ENCODE measurements around the gene THOC2. TPM values are rescaled to one million over a fixed set of nuclear protein-coding genes. Genes with fewer than 3 reads are reported as not detected.
"Not testable (repeated sequence)": the region's sequence is repeated elsewhere in the genome, so short reads cannot be mapped to it uniquely, and the experiment has no call there.

THOC2 gene
- total RNA-seq, 1 donor from 2014 or later, result 33.5 TPM

DNA sequence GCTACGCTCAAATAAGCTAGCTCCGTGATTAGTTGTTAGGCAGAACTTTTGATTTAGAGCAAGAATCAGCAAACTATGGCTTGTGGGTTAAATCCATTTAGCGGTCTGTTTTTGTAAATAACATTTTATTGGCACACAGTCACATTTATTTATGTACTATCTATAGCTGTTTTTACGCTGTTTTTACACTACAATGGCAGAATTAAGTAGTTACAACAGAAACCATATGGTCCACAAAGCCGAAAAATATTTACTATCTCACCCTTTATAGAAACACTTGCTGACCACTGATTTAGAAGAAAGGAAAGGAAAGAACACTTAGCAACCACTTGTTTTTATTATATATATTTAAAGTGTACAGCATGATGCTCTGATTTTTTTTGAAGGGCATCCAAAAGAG lies 41.1 kb downstream of the THOC2 start:
- no peak overlapping the region for H3K27ac ChIP-seq
- H3K9me3 ChIP-seq, result no peaks in the 10 kb centered on the region
- no peak overlapping the region for H3K4me3 ChIP-seq
- H3K27me3 ChIP-seq, result no peaks in the 10 kb centered on the region
- TF ChIP-seq, protein P1, sequence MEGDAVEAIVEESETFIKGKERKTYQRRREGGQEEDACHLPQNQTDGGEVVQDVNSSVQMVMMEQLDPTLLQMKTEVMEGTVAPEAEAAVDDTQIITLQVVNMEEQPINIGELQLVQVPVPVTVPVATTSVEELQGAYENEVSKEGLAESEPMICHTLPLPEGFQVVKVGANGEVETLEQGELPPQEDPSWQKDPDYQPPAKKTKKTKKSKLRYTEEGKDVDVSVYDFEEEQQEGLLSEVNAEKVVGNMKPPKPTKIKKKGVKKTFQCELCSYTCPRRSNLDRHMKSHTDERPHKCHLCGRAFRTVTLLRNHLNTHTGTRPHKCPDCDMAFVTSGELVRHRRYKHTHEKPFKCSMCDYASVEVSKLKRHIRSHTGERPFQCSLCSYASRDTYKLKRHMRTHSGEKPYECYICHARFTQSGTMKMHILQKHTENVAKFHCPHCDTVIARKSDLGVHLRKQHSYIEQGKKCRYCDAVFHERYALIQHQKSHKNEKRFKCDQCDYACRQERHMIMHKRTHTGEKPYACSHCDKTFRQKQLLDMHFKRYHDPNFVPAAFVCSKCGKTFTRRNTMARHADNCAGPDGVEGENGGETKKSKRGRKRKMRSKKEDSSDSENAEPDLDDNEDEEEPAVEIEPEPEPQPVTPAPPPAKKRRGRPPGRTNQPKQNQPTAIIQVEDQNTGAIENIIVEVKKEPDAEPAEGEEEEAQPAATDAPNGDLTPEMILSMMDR (IDR thresholded peaks at IDR 0.05), result no peak
- H3K36me3 ChIP-seq, result no peaks in the 10 kb centered on the region
- no peak for DNase-seq (ENCODE audit: low spot score in 2 of 2)
- intact Hi-C loops (cut with DNase I), result no loop called here
- no peaks in the 10 kb centered on the region for H3K4me1 ChIP-seq

DNA sequence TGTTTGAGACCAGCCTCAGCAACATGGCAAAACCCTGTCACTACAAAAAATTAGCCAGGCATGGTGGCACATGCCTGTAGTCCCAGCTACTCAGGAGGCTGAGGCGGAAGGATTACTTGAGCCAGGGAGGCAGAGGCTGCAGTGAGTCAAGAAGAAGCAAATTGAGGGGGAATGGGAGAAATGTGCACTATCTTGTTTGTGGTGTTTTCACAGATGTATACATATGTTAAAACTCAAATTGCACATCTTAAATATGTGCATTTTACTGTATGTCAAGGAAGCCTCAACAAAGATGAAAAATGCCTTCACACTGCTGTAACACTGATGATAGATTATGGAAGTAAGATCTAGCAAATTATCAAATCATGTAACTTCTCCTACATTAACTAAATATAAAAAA lies 44.3 kb downstream of the THOC2 start:
- H3K27me3 ChIP-seq, result no peaks in the 10 kb centered on the region
- H3K27ac ChIP-seq, result no peak overlapping the region
- H3K4me3 ChIP-seq, result no peak overlapping the region
- H3K4me1 ChIP-seq, result no peaks in the 10 kb centered on the region
- H3K9me3 ChIP-seq, result no peaks in the 10 kb centered on the region
- TF ChIP-seq, protein P1 (IDR thresholded peaks at IDR 0.05), result no peak
- intact Hi-C loops (cut with DNase I), result no loop called here
- no peak for DNase-seq (ENCODE audit: low spot score in 2 of 2)
- H3K36me3 ChIP-seq, result no peaks in the 10 kb centered on the region

DNA sequence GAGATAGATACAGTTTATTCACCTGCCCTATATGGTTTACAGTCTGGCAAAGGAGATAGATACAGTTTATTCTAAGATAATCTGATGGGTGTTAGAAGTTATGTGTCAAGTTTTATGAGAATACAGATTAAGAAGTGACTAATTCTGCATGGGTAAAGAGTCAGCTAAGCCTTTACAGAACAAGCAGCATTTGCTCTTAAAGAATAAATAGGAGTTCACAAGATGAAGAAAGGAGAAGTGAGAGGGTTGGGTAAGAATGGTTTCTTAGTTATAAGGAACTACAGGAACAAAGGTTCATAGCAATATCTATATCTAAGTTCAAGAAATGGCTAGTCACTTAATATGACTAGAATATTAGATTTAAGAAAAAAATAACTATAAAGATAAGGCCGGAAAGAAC lies 47.6 kb downstream of the THOC2 start:
- intact Hi-C loops (cut with DNase I), result no loop called here
- Histone ChIP-seq H3K9me3 (no peaks in the 10 kb centered on the region), H3K27ac (no peak overlapping the region), H3K4me1 (no peaks in the 10 kb centered on the region), H3K4me3 (no peak overlapping the region), H3K36me3 (no peaks in the 10 kb centered on the region), H3K27me3 (no peaks in the 10 kb centered on the region)
- TF ChIP-seq, protein P1 (IDR thresholded peaks at IDR 0.05), result no peak
- no peak for DNase-seq (ENCODE audit: low spot score in 2 of 2)

DNA sequence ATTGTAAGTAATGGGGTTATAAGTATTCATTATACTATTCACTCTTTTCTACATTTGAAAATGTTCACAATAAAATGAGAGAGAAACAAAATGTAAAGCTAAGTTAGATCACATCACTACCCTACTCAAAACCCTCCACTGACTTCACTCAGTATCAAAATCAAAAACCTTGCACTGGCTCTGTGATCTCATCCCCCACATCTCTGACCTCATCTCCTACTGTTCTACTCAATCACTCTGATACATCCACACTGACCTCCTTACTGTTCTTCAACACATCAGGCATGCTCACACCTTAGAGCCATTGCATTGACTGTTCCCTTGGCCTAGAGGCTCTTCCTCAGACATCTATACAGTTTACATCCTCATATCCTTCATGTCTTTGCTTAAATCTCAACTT lies 50.7 kb downstream of the THOC2 start:
- no peaks in the 10 kb centered on the region for H3K9me3 ChIP-seq
- H3K36me3 ChIP-seq, result no peaks in the 10 kb centered on the region
- H3K4me3 ChIP-seq, result no peak overlapping the region
- TF ChIP-seq, protein P1 (IDR thresholded peaks at IDR 0.05), result no peak
- no peak overlapping the region for H3K27ac ChIP-seq
- intact Hi-C loops (cut with DNase I), result no loop called here
- DNase-seq (ENCODE audit: low spot score in 2 of 2), result no peak
- H3K4me1 ChIP-seq, result no peaks in the 10 kb centered on the region
- no peaks in the 10 kb centered on the region for H3K27me3 ChIP-seq

DNA sequence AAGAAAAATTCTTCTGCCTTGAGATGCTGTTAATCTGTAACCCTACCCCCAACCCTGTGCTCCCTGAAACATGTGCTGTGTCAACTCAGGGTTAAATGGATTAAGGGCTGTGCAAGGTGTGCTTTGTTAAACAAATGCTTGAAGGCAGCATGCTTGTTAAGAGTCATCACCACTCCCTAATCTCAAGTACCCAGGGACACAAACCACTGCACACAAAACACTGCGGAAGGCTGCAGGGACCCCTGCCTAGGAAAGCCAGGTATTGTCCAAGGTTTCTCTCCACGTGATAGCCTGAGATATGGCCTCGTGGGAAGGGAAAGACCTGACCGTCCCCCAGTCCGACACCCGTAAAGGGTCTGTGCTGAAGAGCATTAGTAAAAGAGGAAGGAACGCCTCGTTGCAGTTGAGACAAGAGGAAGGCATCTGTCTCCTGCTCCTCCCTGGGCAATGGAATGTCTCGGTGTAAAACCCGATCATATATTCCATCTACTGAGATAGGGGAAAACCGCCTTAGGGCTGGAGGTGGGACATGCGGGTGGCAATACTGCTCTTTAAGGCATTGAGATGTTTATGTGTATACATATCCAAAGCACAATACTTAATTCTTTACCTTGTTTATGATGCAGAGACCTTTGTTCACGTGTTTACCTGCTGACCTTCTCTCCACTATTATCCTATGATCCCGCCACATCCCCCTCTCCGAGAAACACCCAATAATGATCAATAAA lies 53.0 kb downstream of the THOC2 start:
- intact Hi-C loops (cut with DNase I); H3K9me3 ChIP-seq; H3K4me3 ChIP-seq; DNase-seq (ENCODE audit: low spot score in 2 of 2); H3K27me3 ChIP-seq; H3K27ac ChIP-seq; H3K4me1 ChIP-seq: not testable (repeated sequence)
- H3K36me3 ChIP-seq, result peaks cover 0 to 11% of the 10 kb centered on the region in 2 donors

DNA sequence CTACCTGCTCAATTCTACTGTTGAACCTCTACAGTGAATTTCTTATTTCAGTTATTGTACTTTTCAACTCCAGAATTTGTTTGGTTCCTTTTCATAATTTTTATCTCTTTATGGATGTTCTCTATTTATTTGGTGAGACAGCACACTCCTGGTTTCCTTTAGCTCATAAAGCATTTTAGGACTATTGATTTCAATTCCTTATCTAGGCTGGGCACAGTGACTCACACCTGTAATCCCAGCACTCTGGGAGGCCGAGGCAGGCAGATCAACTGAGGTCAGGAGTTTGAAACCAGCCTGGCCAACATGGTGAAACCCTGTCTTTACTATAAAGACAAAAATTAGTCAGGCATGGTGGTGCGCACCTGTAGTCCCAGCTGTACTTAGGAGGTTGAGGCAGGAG lies 57.7 kb downstream of the THOC2 start:
- DNase-seq (ENCODE audit: low spot score in 2 of 2), result no peak
- TF ChIP-seq, protein P1 (IDR thresholded peaks at IDR 0.05), result no peak
- no peak overlapping the region for H3K27ac ChIP-seq

More for the DNA sequence above, 57.7 kb downstream of the THOC2 start:
- Histone ChIP-seq H3K4me1 (no peaks in the 10 kb centered on the region), H3K9me3 (no peaks in the 10 kb centered on the region), H3K36me3 (peaks cover under 1 to 21% of the 10 kb centered on the region in 2 donors), H3K27me3 (no peaks in the 10 kb centered on the region), H3K4me3 (no peak overlapping the region)
- intact Hi-C loops (cut with DNase I), result no loop called here

Data from ascending aorta (tissue), 2 donors.